RWPE1 (cell line): ENCODE measurements around the gene HIGD1B.

Experiments used
- CTCF ChIA-PET: fragments of 350-600 bp; sonication (Branson Sonifier 250); formaldehyde crosslinking; extraction: SDS; loops from one replicate; lab custom pipeline; 2021; lab: Yijun Ruan, JAX
- POLR2A ChIA-PET: fragments of 400-600 bp; formaldehyde crosslinking; extraction: SDS; loops from one replicate; lab custom pipeline; 2020; ENCODE audit warnings: antibody characterized with exemption; ENCODE audit not compliant: low non-redundant PET; lab: Yijun Ruan, JAX
- DNase-seq: peaks from one replicate; pipeline ENCODE4 v3.0.0; 2012; ENCODE audit warnings: low spot score
- H3K27ac ChIP-seq: fragments of 450-650 bp; 2 replicates; pipeline ENCODE4 v1.5.1; 2017
- CTCF ChIP-seq: fragments of 450-650 bp; conservative IDR thresholded peaks from 2 replicates; pipeline ENCODE4 v1.5.1; 2017; ENCODE audit warnings: low read depth, mild to moderate bottlenecking

Gene HIGD1B

GRCh38 chr17:44889003-44889402 lies 41.3 kb downstream of the HIGD1B start:
- peak overlapping the region; percentile 47; the same call in 1 of the 2 replicates for H3K27ac ChIP-seq
- ChIA-PET POLR2A (no interaction called here), CTCF (interaction anchor here (0.9 kb wide), 1 partner anchor 10 kb away, joined by 3 read pairs; no protein-coding TSS in a partner anchor)
- no peak for DNase-seq
- no peak for TF ChIP-seq CTCF

DNA sequence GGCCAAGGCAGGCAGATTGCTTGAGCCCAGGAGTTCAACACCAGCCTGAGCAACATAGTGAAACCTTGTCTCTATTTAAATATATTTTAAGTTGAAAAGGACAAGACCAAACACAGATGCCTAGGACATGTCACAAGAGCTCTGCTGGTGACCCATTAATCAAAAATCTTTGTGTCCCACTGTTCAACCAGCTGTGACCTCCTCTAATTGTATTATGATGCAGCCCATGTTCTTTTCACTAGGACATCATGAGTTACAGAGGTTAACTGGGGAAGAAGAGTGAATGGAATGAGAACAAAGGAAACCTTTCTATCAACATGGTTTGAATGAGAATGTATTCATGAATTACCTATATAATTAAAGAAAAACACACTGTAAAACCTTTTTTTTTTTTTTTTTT lies 44.6 kb downstream of the HIGD1B start:
- no peak overlapping the region for H3K27ac ChIP-seq
- no peak for TF ChIP-seq CTCF
- CTCF ChIA-PET: interaction anchor here (0.6 to 0.9 kb wide), 4 partner anchors 13 to 506 kb away, joined by 3 to 5 read pairs (median 4); no protein-coding TSS in a partner anchor
- DNase-seq: no peak
- POLR2A ChIA-PET: no interaction called here

DNA sequence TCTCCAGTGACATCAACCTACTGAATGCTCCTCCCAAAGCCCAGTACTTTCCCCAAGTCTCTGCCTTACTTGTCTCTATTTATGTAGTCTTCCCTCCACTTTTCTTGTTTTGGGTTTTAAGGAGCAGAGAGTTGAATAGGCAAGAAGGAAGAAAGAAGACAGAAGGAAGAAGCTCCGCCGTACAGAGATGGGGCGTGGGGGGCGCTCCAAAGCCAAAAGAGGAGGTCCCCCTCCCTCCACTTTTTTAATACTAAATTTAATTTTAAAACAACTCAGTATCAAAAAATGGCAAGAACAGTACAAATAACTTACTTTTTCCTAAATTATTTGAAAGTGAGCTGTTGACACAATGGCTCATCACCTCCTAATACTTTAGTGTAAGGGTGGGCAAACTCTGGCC lies 47.0 kb downstream of the HIGD1B start:
- no peak overlapping the region for H3K27ac ChIP-seq
- ChIA-PET POLR2A (no interaction called here), CTCF (interaction anchor here (0.6 kb wide), 1 partner anchor 183 kb away, joined by 3 read pairs; no protein-coding TSS in a partner anchor)
- DNase-seq: no peak
- TF ChIP-seq CTCF: no peak

GRCh38 chr17:44898768-44899073 lies 51.0 kb downstream of the HIGD1B start:
- peak; percentile 59 for DNase-seq
- TF ChIP-seq CTCF: no peak
- ChIA-PET POLR2A (interaction anchor here (1.2 kb wide), 1 partner anchor 11 kb away, joined by 3 read pairs; no protein-coding TSS in a partner anchor), CTCF (interaction anchor here (1.0 to 2.1 kb wide), 4 partner anchors 20 to 124 kb away, joined by 3 to 8 read pairs (median 4); no protein-coding TSS in a partner anchor)
- H3K27ac ChIP-seq: peak overlapping the region; percentile 93

- peak; percentile 96 for DNase-seq
- CTCF ChIA-PET: interaction anchor here (1.1 to 2.1 kb wide), 4 partner anchors 21 to 124 kb away, joined by 3 to 8 read pairs (median 4); no protein-coding TSS in a partner anchor
- peak within 1 kb of the TSS; percentile 93 for H3K27ac ChIP-seq
- TF ChIP-seq CTCF: no peak
- POLR2A ChIA-PET: interaction anchor here (1.2 kb wide), 1 partner anchor 11 kb away, joined by 3 read pairs; no protein-coding TSS in a partner anchor
Measured at GRCh38 chr17:44899074-44899782, 51.5 kb downstream of the HIGD1B start, which contains the start of gene EFTUD2. Gene EFTUD2, minus strand, starts transcription at chr17:44899445. Its CDS starts 4,924 bp downstream, at chr17:44894521.
